HG02938 (cell line): ENCODE data around the gene CHST11.
"Not testable (repeated sequence)": the region's sequence is repeated elsewhere in the genome, so short reads cannot be mapped to it uniquely, and the experiment has no call there.

Source experiments
- ATAC-seq: cut with Tn5 transposase; IDR thresholded peaks from one replicate; pipeline ENCODE4 v1.9.1; 2021; ENCODE audit warnings: mild to moderate bottlenecking, moderate library complexity; ENCODE audit not compliant: unreplicated experiment

The CHST11 gene

DNA sequence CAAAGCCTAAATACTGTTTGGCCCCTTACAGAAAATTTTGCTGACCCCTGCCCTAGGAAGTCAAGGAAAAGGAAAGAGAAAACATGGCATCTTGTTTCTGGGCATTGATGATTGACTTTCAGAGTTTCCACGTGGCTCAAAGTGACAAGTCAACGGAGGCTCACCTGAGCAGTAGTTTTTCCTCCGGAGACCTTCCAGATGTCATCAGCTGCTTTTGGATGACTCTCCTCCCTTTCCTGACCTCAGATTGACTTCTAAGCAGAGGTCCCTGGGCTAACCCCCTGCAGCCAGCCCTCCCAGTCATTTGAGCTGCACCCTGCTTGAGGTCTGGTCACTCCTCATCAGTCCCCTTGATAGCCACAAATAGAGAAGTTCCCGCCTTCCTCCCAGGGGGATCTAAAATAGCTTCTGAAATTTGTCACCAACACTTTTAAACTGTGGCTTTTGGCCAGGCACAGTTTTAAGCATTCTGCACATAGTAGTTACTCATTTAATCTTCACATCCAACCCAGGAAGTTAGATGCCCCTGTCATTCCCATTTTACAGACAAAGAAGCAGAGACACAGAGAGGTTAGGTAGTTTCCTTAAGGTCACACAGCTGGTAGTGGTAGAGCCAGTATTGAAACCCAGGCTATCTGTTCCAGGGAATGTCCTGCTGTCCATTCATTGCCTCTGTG lies 143.4 kb downstream of the CHST11 start:
- ATAC-seq, result no peak

DNA sequence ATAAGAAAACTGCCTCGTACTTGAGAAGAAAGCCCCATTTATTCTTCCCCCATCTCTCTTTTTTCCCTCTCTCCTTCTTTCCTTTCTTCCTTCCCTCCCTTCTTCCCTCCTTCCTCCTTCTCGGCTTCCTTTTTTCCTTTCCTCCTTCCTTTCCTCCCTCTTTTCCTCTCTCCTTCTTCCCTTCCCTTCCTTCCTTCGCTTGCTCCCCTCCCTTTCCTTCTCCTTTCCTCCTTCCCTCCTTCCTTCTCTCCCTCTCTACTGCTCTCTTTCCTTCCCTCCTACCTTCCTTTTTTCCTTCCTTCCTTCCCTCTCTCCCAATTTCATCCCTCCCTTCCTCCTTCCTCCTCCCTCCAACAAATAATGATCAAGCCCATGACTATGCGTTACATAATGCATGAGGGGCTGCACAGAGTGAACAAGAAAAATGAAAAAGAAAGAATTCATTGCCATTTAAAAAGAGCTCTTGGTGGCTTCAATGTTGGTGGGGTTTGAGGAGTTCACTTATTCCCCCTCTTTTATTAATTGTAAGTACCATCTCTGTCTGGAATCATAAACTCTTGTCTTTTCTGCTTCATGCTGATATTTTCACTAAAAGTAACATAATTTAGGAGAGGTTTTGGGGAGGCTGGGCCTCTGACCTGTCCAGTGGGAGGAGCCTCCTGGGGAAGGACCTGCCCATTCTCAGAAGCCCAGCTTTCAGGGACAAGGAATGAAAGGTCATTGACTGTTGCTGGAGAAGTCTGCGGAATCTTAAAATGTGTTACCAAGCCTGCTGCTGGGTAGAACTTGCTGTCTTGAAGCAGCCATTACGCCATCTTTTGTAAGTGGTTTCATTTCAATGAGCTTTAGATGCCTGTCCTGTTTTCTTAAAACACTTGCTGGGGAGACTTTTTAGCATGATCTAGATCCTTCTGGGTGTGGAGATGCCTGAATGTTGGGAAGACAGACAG lies 144.3 kb downstream of the CHST11 start:
- no peak for ATAC-seq

DNA sequence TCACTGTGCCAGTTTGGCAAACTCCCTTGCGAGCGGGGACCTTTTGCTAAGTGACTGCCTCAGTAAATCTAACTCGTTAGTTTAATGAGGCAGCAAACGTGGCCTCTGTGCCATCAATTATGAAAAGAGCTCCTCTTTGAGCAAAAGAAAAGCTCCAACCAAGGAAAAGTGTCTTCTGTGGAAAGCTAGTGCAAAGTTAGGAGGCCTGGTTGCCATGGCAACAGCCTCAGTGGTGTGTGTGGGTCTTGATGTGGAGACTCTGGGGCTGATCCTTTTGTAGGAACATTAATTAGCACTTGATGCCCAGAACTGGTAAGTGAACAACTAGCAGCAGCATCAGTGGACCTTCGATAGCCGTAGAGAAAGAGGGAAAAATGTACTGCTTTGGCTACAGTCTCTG lies 145.7 kb downstream of the CHST11 start:
- ATAC-seq, result no peak

DNA sequence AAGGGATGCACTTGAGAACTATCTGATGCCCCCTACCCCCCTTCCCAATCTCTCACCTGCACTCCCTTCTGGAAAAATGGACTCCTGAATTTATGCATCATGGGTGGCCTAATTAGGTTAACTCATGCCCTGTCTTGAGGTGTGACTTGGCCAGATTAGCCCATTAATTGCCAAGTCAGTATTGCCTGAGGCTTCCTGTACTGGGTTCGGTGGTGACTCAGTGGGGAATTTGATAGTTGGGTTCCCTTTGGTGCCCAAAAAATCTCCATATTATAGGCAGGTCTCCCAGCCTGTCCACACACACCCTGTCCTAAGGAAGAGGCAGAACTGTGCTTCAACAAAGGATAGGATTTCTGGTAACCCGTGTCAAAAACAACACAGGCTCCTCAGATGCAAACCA lies 146.1 kb downstream of the CHST11 start:
- ATAC-seq, result no peak

DNA sequence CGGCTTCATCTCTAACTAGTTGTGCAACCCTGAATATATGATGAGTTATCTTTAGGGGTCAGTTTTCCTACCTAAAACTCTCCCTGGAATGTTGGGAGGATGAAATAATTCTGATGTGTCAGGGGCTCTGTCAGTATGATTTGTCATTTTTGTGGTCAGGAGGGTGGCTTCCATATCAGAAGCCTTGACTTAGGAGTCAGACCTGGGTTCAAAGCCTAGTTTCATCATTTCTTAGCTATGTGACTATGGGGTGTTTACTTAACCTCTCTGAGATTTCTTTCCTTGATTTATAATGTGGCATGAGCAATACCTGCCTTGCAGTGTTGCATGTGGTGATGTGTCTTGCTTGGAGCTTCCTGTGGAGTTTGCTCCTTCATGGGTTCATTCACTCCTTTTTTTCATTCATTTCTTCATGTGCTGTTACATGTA lies 146.8 kb downstream of the CHST11 start:
- no peak for ATAC-seq

DNA sequence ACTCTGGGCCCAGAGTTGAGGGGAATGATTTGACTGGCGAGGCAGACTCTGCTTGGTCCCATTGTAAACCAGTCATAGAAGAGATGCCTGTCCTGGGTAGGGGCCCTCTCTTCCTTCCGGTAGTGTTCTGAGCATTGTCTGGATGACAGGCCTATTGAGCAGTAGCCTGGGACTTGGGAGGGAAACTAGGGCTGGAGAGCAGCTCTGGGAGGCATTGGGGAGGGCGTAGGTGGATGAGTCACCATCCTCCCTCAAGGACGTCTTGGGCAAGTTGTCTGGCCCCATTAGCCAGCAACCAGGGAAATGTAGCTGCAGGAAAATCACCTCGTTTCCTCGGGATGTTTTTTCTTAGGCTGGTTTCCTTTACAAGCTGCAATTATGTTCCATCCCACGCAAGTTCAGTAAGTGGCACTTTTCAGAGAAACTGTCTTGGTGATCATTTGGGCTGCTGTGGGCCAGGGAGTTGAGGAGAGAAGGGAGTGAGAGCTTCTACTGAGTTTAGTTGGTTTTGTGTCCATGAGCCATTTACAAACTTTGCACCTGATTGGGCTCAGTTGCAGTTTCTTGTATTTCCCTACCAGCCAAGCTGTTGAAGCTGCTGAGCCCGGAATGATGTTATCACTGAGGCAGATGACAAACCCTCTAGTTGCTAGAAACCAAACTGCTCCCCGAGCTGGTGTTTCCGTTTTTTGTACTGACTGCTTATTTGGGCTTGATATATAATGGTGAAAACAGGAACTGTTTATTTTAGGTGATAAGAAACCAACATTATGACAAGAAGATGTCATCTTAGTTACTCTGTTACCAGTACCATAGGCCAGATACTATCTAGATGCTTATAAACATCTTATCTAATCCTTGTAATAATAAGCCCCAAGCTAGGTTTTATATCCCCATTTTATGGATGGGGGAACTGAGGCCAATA lies 147.6 kb downstream of the CHST11 start:
- peak; percentile 87 for ATAC-seq

DNA sequence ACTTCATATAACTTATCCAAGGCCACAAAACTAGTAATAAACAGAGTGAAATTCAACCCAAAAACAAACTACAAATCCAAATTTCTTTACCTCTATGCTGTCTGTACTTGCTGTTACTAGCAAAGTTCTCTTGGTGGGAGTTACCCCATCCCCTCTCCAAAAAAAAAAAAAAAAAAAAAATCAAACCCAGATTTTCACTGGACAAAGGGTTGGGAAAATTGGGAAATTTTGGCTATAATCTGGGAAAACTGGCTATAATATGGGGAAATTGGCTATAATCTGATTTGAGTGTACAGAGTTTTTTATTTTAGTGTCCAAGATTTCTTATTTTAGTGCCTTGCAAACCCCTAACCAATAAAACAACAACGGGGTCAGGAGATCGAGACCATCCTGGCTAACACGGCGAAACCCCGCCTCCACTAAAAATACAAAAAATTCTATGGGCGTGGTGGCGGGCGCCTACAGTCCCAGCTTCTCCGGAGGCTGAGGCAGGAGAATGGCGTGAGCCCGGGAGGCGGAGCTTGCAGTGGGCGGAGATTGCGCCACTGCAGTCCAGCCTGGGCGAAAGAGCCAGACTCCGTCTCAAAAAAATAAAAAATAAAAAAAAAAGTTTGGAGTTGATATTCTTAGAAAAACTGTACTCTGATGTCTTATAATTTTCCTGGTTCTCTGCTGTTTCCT lies 148.4 kb downstream of the CHST11 start:
- ATAC-seq, result no peak

DNA sequence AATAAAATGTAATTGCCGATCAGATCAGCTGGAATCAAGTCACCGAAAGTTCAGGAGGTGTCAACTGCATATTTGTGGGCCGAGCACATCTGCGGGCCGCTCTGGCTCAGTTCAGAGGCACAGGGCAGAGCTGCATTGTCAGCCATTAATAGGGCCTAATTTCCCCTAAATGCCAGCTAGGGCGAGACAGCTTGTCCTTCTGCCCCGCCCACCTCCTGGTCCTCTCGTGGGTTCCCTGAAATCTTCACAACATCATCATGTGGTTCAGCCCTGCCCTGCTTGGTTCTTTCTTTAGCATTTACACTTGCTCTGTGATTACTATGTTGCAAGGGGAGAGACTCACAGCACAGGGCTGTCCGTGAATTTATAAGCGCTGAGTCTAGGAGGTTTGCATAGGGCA lies 148.9 kb downstream of the CHST11 start:
- no peak for ATAC-seq

DNA sequence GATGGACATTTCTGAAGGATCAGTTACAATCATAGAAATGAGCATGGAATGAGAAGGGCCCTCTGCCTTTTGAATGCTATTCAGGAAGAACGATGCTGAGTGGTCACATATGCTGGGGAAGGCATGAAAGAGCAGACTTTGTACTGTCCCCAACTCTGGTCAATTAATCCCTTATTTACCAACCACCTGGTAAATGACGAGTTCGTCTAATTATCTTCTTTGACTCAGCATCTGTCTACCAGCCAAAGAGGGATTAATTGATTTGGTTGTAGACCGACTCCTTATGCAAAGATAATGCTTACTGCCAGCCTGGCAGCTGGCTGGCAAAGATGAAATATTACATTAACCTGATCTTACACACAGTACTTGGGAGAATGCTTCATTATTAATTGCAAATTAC lies 152.2 kb downstream of the CHST11 start:
- no peak for ATAC-seq

DNA sequence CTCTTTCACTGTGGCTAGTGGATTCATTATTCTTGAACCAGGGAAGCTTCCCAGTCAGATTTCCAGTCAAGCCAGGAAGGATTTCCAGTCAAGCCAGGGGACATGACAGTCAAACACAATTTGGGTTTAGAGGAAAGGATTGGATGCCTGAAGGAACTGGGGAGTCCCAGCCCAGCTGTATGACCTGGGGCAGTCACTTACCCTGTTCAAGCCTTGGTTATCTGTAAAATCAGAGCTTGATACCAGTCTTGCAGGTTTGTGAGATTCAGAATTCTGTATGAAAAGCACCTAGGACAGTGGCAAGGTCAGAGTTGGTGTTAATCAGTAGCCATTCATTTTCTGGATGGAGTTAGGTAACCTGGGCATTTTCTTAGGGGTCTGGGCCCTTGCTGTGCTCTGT lies 152.7 kb downstream of the CHST11 start:
- no peak for ATAC-seq

DNA sequence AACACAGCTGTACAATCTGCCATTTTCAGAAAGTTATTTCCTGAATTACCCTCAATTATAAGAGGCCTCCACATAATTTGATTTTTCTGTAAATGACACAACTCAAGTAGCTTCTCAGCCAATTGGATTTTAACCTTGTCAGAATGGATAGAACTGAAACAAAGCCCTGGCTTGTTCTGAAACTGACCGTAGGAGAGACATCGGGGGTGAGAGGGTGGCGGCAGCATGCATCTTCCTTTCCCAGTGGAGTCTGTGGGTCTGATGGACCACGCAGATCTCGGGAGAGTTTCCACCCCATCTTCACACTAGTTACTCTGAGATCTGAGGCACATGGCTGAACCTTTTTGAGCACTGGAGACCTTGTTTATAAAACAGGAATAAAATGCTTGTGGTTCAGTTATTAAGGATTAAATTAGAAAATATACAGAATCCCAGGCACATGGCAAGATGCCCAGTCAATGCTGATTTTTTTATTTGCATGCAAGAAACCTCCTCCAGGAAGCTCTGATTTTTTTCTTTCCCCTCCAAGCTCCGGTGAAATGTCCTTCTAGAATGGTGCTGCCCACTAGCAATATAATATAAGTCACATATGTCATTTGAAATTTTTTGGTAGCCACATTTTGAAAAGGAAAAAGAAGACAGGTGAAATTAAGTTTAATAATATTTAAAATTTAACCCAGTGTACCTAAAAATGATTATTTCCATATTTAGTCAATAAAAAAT lies 153.9 kb downstream of the CHST11 start:
- no peak for ATAC-seq

DNA sequence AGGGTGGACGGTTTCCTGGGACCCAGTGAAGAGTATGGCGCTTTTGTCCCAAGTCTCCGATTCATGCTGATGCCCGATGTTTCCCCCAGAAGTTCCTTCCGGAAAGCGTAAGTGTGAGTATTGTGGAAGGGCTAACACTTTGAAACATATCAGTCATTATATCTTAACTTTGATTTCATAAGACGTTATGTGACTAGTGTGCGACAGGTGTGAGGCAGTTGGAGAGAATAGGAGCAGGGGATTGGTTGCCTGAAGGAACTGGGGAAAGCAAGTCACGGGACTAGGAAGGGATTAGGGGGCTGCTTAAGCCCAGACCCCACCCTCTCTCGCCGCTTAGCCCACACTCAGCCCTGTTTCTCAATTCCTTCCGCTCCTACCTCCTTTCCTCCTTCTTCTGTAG lies 154.9 kb downstream of the CHST11 start:
- ATAC-seq, result no peak

DNA sequence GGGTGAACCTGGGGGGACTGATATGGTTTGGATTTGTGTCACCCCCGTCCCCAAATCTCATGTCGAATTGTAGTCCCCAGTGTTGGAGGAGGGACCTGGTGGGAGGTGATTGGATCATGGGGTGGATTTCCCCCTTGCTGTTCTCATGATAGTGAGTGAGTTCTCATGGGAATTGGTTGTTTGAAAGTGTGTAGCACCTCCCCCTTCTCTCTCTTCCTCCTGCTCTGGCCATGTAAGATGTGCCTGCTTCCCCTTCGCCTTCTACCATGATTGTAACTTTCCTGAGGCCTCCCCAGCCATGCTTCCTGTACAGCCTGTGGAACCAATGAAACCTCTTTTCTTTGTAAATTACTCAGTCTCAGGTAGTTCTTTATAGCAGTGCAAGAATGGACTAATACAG lies 156.6 kb downstream of the CHST11 start:
- ATAC-seq, result not testable (repeated sequence)

DNA sequence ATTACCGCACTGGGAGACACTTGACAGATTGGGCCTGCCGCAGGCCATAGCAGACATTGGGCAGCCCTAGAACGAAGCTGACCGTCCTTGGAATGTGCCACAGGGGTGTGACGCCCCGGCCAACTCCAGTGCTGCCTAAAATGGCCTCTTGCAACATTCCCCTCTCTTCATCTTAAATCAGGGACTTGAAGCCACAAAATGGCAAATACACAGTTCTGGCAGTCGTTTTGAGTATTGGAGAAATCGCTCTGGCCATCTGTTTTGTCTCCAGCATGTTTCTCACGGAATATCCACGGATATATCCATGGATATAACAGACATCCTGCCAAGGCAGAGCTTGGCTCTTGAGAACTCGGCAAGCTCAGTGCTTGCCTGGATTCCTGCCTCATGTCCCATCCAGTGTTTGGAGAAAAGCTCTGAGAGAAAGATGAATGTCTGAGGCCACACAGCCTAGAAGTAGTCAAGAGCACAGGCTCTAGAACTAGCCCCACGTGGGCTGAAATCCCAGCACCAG lies 158.4 kb downstream of the CHST11 start:
- ATAC-seq, result no peak

DNA sequence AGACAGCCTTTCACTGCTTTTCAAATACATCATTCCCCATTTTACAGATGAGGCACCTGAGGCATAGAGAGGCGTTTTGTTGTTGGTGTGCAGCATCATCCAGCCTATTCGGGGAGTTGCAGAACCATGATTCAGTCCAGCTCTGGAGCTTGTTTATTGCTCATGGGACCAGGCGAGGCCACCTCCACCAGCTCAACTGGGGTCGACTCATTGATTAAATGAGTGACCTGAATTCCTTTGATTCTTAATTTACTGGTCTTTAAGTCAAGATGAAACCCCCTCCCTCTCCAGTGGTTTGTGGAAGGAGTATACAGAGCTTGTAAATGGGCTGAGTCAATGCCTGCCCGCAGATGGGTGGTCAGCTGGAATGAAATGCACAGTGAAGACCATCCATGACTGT lies 161.9 kb downstream of the CHST11 start:
- ATAC-seq, result no peak

DNA sequence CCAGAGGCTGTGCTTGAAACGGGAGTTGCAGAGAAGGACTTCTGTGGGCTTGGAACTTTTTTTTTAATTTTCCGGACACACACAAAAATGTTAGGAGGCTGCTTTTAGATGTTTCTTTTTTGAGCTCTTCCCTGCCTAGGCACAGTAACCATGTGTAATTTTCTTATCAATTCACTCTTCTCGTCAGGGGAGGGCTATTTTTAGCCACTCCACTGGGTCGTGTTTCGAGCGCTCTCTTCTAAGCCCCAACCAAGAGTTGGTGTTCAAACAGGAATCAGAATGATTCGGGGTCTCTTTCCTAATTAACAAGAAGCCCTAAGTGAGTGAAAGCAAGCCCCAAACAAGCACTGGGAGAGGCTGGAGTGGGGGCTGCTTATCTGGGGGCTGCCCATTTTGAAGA lies 162.6 kb downstream of the CHST11 start:
- ATAC-seq, result no peak

DNA sequence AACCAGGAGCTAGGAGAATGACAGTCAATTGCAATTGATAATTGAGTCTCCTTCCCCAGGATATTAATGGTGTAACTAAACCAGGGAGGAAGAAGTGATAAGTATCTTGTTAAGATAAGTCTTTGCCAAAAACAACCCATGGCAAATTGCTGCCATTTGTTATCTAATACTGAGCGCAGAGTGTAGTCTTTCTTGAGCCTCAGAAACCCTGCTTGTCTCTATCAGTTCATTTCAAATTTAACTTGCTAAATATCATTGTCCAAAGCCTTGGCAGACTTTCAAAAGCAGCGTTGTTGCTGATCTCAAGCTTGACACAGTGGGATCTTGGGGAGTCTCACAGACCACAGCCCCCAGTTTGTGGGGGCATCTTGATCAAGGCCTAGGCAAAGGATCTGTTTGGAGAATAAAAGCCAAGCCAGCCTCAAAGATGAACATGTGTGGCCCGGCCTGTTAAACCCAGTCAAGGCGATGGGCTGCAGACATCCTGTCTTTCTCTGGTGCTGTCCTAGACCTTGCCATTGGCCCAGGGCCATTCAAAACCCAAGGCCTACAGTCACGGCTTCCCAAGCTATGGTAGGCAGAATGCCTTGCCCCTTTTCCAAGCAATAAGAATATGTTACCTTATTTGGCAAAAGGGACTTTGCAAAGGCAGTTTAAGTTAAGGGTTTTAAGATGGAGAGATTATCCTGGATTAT lies 164.2 kb downstream of the CHST11 start:
- ATAC-seq, result no peak

DNA sequence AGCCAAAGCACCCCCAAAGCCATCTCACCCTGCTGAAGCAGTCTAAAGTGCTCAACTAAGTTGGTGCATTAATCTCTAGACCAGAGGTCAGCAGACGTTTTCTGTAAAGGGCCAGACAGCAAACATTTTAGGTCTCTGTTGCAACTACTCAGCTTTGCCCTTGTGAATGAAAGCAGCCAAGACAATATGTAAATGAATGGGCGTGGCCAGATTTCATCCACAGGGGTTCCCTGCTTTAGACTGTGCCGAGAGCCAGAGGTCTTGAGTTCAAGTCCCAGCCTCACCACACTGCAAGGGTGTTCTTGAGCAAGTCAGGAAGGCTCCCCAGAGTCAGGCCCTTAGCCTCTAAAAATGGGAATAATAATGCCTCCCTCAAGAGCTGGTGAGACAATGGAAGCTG lies 166.2 kb downstream of the CHST11 start:
- no peak for ATAC-seq

DNA sequence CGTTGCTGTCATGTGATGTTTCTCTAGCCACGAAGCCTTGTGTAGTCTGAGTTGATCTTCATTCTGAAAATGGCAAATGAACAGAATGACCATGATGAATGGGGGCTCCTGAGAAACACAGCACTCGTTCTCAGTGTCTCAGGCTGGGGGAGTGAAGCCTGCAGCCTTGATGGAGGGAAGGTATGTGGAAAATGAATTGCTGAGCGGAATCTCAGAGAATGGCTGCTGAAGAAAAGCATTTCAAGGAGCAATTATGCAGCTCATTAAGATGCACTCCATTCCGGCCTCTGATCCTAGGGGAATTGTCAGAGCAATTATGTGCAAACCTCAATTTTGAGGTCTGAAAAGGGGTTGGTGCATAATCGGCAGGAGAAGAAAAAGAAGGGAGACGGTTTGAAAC lies 167.1 kb downstream of the CHST11 start:
- no peak for ATAC-seq
